Right kidney (tissue), 9 donors: ENCODE measurements around the gene RAB5A.
"Not testable (repeated sequence)": the region's sequence is repeated elsewhere in the genome, so short reads cannot be mapped to it uniquely, and the experiment has no call there.

ENCODE experiments used
- DNase-seq: peaks from one replicate; pipeline ENCODE4 v3.0.0-alpha.2; 2016
- long read RNA-seq, 8 donors: transcript quantifications; one replicate each; lab custom pipeline, GENCODE V29; 2026

Gene RAB5A
- long read RNA-seq, donor 1, transcript RAB5A-207 (4 exons, 868 nt) = minor isoform, 5 of 60 reads
- long read RNA-seq, donor 1, transcript RAB5A-201 (6 exons, 2,536 nt) = major isoform, 19 of 60 reads
- long read RNA-seq, donor 1, partial matches to known transcripts = 34 of 60 reads
- long read RNA-seq, donor 1, other reads (novel, unspliced or antisense) = 0 of 60 reads
- long read RNA-seq, donor 2, transcript RAB5A-201 (6 exons, 2,536 nt) = major isoform, 14 of 45 reads
- long read RNA-seq, donor 2, partial matches to known transcripts = 23 of 45 reads
- long read RNA-seq, donor 2, other reads (novel, unspliced or antisense) = 0 of 45 reads
- long read RNA-seq, donor 3, transcript RAB5A-201 (6 exons, 2,536 nt) = major isoform, 15 of 41 reads
- long read RNA-seq, donor 3, partial matches to known transcripts = 22 of 41 reads
- long read RNA-seq, donor 3, other reads (novel, unspliced or antisense) = 0 of 41 reads
- long read RNA-seq, donor 4, transcript RAB5A-207 (4 exons, 868 nt) = minor isoform, 6 of 32 reads
- long read RNA-seq, donor 4, transcript RAB5A-201 (6 exons, 2,536 nt) = major isoform, 17 of 32 reads
- long read RNA-seq, donor 4, partial matches to known transcripts = 6 of 32 reads
- long read RNA-seq, donor 4, other reads (novel, unspliced or antisense) = 0 of 32 reads
- long read RNA-seq, donor 5, transcript RAB5A-201 (6 exons, 2,536 nt) = major isoform, 20 of 23 reads
- long read RNA-seq, donor 5, partial matches to known transcripts = 0 of 23 reads
- long read RNA-seq, donor 5, other reads (novel, unspliced or antisense) = 0 of 23 reads
- long read RNA-seq, donor 6, transcript RAB5A-201 (6 exons, 2,536 nt) = major isoform, 13 of 25 reads
- long read RNA-seq, donor 6, transcript RAB5A-207 (4 exons, 868 nt) = minor isoform, 10 of 25 reads
- long read RNA-seq, donor 6, partial matches to known transcripts = 0 of 25 reads
- long read RNA-seq, donor 6, other reads (novel, unspliced or antisense) = 0 of 25 reads
- long read RNA-seq, donor 7, transcript RAB5A-207 (4 exons, 868 nt) = minor isoform, 13 of 49 reads
- long read RNA-seq, donor 7, transcript RAB5A-201 (6 exons, 2,536 nt) = major isoform, 22 of 49 reads
- long read RNA-seq, donor 7, partial matches to known transcripts = 12 of 49 reads
- long read RNA-seq, donor 7, other reads (novel, unspliced or antisense) = 0 of 49 reads
- long read RNA-seq, donor 8, transcript RAB5A-201 (6 exons, 2,536 nt) = major isoform, 22 of 27 reads
- long read RNA-seq, donor 8, partial matches to known transcripts = 0 of 27 reads
- long read RNA-seq, donor 8, other reads (novel, unspliced or antisense) = 0 of 27 reads

DNA sequence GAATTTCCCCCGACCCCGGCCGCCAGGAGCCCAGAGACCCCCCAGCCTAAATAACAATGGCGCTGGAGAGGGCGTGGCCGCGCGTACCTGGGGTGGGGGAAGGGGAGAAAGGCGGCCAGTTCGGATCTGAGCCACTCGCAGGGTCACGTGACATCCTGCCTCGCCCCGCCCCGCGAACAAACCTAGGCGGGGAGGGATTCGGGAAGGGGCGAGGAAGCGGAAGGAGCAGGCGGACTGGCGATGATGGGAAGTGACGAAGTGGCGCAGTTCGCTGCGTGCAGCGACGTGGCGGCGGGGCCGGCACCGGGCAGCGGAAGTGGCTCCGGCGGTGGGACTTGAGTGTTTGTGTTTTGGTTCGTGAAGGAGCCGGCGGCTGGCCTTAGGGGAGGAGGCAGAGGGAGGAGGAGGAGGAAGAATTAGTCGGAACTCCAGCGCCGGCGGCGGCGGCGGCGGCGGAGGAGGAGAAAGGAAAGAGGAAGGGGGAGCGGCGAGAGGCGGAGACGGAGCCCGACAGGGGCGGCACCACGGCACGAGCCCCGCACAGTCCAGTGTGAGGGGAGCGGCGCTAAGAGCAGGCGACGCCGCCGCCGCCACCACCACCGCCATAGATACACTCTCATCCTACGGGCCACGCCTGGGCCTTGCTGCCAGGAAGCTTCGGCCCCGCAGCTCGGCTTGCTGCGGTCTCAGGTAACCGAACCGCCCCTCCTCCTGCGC, at the start of gene RAB5A:
RAB5A (plus strand) TSS at position 266 of the 717 bp plus-strand sequence. CDS start 3,802 bp downstream, outside the sequence.
- DNase-seq = peak; percentile 99

- DNase-seq = no peak
Observed at GRCh38 chr3:19898721-19899120, 48.2 kb upstream of the RAB5A start.

DNA sequence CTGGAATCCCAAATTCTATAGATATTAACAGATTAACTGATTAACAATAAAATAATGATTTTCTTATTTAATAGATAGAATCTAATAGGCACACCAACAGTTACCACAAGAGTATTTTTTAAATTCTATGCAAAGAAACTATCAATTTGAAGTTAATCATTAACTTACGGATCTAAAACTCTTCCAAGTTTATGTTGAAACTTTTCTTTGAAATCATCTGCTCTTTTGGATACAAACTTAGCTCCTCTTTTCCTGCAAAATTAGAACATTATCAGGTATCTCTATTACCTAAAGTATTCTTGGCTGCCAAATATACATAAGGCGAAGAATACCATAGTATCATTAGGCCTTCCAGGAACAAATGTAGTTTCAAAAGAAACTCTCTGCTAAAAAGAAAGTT, 47.6 kb upstream of the RAB5A start:
- DNase-seq = no peak

- DNase-seq = not testable (repeated sequence)
Observed at GRCh38 chr3:19899833-19900232, 47.1 kb upstream of the RAB5A start.

- DNase-seq = no peak
Observed at GRCh38 chr3:19901337-19901736, 45.6 kb upstream of the RAB5A start.

GRCh38 chr3:19901918-19902317, 45.0 kb upstream of the RAB5A start:
- DNase-seq = no peak

GRCh38 chr3:19903649-19904048, 43.2 kb upstream of the RAB5A start:
- no peak for DNase-seq

GRCh38 chr3:19907523-19907922, 39.4 kb upstream of the RAB5A start:
- DNase-seq = no peak

GRCh38 chr3:19911452-19911851, 35.4 kb upstream of the RAB5A start:
- DNase-seq = no peak

DNA sequence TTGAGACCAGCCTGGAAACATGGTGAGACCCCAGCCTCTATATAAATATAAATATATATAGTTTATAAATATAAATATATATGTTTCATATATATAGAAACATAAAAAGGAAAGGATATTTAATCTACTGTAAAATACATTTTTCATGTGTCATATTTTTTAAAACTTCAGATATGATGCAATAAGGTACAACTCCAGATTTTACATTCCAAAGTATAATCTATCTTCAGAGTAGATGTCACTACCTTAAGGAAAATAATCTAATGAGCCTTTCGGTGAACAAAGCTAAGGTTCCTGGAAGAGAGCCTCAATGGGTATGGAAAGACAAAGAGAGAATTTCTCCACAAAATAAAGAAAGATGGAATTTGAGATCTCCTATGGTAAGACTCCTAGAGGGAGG, 29.7 kb upstream of the RAB5A start:
- DNase-seq = no peak

DNA sequence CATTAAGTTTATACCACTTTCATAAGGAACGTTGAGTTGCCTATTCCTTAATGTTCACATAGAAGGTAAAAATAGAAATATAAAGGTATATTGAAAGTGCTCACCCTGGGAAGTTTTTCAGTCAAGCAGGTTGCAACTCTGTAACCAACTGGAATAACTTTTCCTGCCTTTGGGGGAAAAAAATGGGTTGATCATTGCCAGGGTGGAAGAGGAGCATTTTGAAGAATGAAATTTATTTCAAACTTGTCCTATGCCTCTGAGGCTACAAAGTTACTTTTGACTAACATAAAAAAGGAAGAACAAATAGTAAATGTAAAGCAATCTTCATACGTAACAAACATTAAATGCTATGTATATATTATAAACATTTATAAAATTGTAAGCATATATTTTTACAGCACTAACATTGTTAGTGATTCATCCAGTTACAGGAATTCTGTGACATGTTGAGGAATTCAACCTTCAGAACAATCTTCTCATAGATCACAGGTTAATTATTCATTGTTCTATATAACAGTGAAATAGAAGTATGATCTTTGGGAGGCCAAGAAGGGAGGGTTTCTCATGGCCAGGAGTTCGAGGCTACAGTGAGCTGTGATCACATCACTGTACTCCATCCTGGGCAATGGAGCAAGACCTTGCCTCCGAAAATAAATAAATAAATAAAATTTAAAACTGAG, 26.4 kb upstream of the RAB5A start:
- no peak for DNase-seq

DNA sequence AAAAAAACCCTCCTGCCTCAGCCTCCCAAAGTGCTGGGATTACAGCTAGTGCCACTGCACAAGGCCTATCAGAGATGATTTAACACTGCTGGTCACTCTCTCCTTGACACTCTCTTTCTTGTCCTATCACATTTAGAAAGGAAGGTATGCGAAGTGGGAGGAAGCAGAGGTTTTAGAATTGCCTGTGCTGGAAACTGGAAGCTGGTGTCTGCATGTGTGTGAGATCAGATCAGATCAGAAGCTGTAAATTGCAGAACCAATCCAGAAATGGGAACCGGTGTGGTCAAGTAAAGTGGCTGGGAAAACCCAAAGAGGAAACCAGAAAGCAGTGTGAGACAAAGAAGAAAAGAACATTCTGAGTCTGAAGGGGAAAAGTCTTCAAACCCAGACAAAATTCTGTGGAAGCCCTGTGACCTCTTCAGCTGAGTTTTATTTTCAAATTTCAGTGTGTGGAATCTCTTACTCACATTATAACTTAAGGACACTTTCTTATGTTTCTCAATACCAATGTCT, 15.7 kb upstream of the RAB5A start:
- DNase-seq = no peak

GRCh38 chr3:19931767-19932188, 15.1 kb upstream of the RAB5A start:
- no peak for DNase-seq

GRCh38 chr3:19932422-19932821, 14.5 kb upstream of the RAB5A start:
- no peak for DNase-seq

- peak; percentile 7 for DNase-seq
Observed at GRCh38 chr3:19934098-19934566, 12.8 kb upstream of the RAB5A start, which contains the start of gene EFHB. EFHB (minus strand) TSS chr3:19934217; CDS start chr3:19934018, 199 bp downstream.

GRCh38 chr3:19937459-19938294, 9.2 kb upstream of the RAB5A start:
- no peak for DNase-seq

GRCh38 chr3:19938295-19938627, 8.6 kb upstream of the RAB5A start:
- DNase-seq = no peak

DNA sequence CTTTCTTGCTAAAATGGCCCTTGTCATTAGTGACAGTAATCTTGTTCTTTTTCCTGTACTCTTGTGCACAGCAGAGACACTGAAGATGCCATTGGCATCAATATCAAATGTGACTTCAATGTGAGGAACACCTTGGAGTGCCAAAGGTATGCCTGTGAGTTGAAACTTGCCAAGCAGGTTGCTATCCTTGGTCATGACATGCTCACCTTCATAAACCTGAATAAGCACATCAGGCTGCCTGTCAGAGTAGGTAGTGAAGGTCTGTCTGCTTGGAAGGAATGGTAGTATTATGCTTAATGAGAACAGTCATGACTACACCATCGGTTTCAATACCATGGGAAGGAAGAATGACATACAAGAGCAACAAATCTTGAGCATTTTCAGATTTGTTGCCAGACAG, 6.3 kb upstream of the RAB5A start:
- no peak for DNase-seq

GRCh38 chr3:19945534-19945933, 1.4 kb upstream of the RAB5A start:
- DNase-seq = no peak
